Measurements from ENCODE around the gene COLEC11. TPM values are rescaled to one million over a fixed set of nuclear protein-coding genes. Genes with fewer than 3 reads are reported as not detected.
"Not testable (repeated sequence)": the region's sequence is repeated elsewhere in the genome, so short reads cannot be mapped to it uniquely, and the experiment has no call there.

The COLEC11 gene
- total RNA-seq, 1 experiment from 2014 or later = 0.39 TPM

GRCh38 chr2:3608373-3609278 lies 13.7 kb downstream of the COLEC11 start:
- H3K4me2 ChIP-seq (ENCODE audit: insufficient read depth, insufficient read length, low read length) = no peak overlapping the region
- no peak overlapping the region for H3K4me3 Mint-ChIP-seq
- no peak for DNase-seq
- no peaks in the 10 kb centered on the region for H4K20me1 ChIP-seq (ENCODE audit: control insufficient read depth, insufficient read depth, insufficient read length)
- no peaks in the 10 kb centered on the region for H3K4me1 ChIP-seq (ENCODE audit: insufficient read depth, low read length)
- no peak overlapping the region for H2BK12ac ChIP-seq (ENCODE audit: insufficient read length, low read depth, low read length)
- no peak overlapping the region for H3K23ac ChIP-seq (ENCODE audit: insufficient read length, low read depth, low read length)
- H3K23me2 ChIP-seq (ENCODE audit: insufficient read length, low read depth, low read length, poor library complexity, severe bottlenecking) = no peaks in the 10 kb centered on the region
- no peaks in the 10 kb centered on the region for H3K79me2 ChIP-seq (ENCODE audit: insufficient read depth, low read length)
- H4K91ac ChIP-seq (ENCODE audit: insufficient read length, low read depth, low read length) = no peak overlapping the region
- no peak overlapping the region for H2AK5ac ChIP-seq (ENCODE audit: insufficient read length, low read length)
- H2BK120ac ChIP-seq (ENCODE audit: low read depth, low read length, poor library complexity, severe bottlenecking) = no peak overlapping the region
- no peak for TF ChIP-seq CTCF (conservative IDR thresholded peaks at IDR 0.05)
- H3K27me3 ChIP-seq (ENCODE audit: insufficient read depth, low read length) = no peaks in the 10 kb centered on the region
- no peak overlapping the region for H4K8ac ChIP-seq (replicated peaks; ENCODE audit: insufficient read length, low read depth, low read length)
- no peak overlapping the region for H3K56ac ChIP-seq (ENCODE audit: insufficient read length, low read depth, low read length)
- H3K4me1 Mint-ChIP-seq = peaks cover 9 to 24% of the 10 kb centered on the region in 2 experiments; a peak in 3 of 4 replicates
- no peak overlapping the region for H4K5ac ChIP-seq (ENCODE audit: insufficient read length, low read depth, low read length)
- no peak overlapping the region for H3K27ac ChIP-seq (ENCODE audit: insufficient read length, low read depth, low read length)
- peaks cover 2 to 3% of the 10 kb centered on the region in 2 experiments; a peak in 4 of 5 replicates for H3K9me3 Mint-ChIP-seq
- H2BK5ac ChIP-seq (ENCODE audit: insufficient read length, low read length) = no peak overlapping the region
- no peaks in the 10 kb centered on the region for H3K79me1 ChIP-seq (ENCODE audit: insufficient read depth, low read depth, low read length, poor library complexity, severe bottlenecking)
- no CpG with 5 or more reads among the region's 19 CpGs for WGBS (ENCODE audit: extremely low coverage, insufficient read length, low lambda C conversion rate)
- H3K27ac Mint-ChIP-seq = no peak overlapping the region
- no peak overlapping the region for H3K4ac ChIP-seq (ENCODE audit: low read depth, low read length)
- no peak overlapping the region; the same call in 1 of the 2 replicates for H2BK15ac ChIP-seq (ENCODE audit: low read depth, low read length)
- H3K9me3 ChIP-seq (ENCODE audit: control insufficient read depth, low read depth, low read length) = no peaks in the 10 kb centered on the region
- no peak overlapping the region for H3T11ph ChIP-seq (ENCODE audit: low read length)
- peaks cover 0 to 3% (median 0%) of the 10 kb centered on the region in 3 experiments; a peak in 1 of 7 replicates for H3K36me3 Mint-ChIP-seq (ENCODE audit: insufficient read depth in 1 of 3, low read depth in 3 of 3)
- peaks cover 5% of the 10 kb centered on the region for H3K27me3 Mint-ChIP-seq (ENCODE audit: low read depth)
- H3K18ac ChIP-seq (ENCODE audit: insufficient read length, low read depth, low read length) = no peak overlapping the region
- no peak overlapping the region for H3K9ac ChIP-seq (ENCODE audit: extremely low read depth, insufficient read length, low read length)
- H2AFZ ChIP-seq (ENCODE audit: low read length) = no peak overlapping the region
- H3K14ac ChIP-seq (ENCODE audit: insufficient read depth, low read length) = no peak overlapping the region
- H2BK20ac ChIP-seq (ENCODE audit: low read depth, low read length, poor library complexity, severe bottlenecking) = no peak overlapping the region

GRCh38 chr2:3609279-3609673 lies 14.4 kb downstream of the COLEC11 start:
- H3T11ph ChIP-seq (ENCODE audit: low read length); H3K4me2 ChIP-seq (ENCODE audit: insufficient read depth, insufficient read length, low read length); H3K9ac ChIP-seq (ENCODE audit: extremely low read depth, insufficient read length, low read length); H4K8ac ChIP-seq (replicated peaks; ENCODE audit: insufficient read length, low read depth, low read length); H3K4me1 ChIP-seq (ENCODE audit: insufficient read depth, low read length); H3K4me3 Mint-ChIP-seq; H4K5ac ChIP-seq (ENCODE audit: insufficient read length, low read depth, low read length); H3K36me3 Mint-ChIP-seq (ENCODE audit: insufficient read depth in 1 of 3, low read depth in 3 of 3); H2BK12ac ChIP-seq (ENCODE audit: insufficient read length, low read depth, low read length); H3K27me3 ChIP-seq (ENCODE audit: insufficient read depth, low read length); H3K18ac ChIP-seq (ENCODE audit: insufficient read length, low read depth, low read length); H3K56ac ChIP-seq (ENCODE audit: insufficient read length, low read depth, low read length); H3K4ac ChIP-seq (ENCODE audit: low read depth, low read length); H3K27ac ChIP-seq (ENCODE audit: insufficient read length, low read depth, low read length); H3K27me3 Mint-ChIP-seq (ENCODE audit: low read depth); H3K9me3 ChIP-seq (ENCODE audit: control insufficient read depth, low read depth, low read length); H3K14ac ChIP-seq (ENCODE audit: insufficient read depth, low read length); H2AFZ ChIP-seq (ENCODE audit: low read length); H3K9me3 Mint-ChIP-seq; H2BK5ac ChIP-seq (ENCODE audit: insufficient read length, low read length); H2BK15ac ChIP-seq (ENCODE audit: low read depth, low read length); H3K23ac ChIP-seq (ENCODE audit: insufficient read length, low read depth, low read length); H2BK20ac ChIP-seq (ENCODE audit: low read depth, low read length, poor library complexity, severe bottlenecking); H3K79me2 ChIP-seq (ENCODE audit: insufficient read depth, low read length); H3K79me1 ChIP-seq (ENCODE audit: insufficient read depth, low read depth, low read length, poor library complexity, severe bottlenecking); H2BK120ac ChIP-seq (ENCODE audit: low read depth, low read length, poor library complexity, severe bottlenecking); H4K20me1 ChIP-seq (ENCODE audit: control insufficient read depth, insufficient read depth, insufficient read length); H3K23me2 ChIP-seq (ENCODE audit: insufficient read length, low read depth, low read length, poor library complexity, severe bottlenecking); H3K27ac Mint-ChIP-seq; H4K91ac ChIP-seq (ENCODE audit: insufficient read length, low read depth, low read length); DNase-seq; H2AK5ac ChIP-seq (ENCODE audit: insufficient read length, low read length): not testable (repeated sequence)
- peaks cover 9 to 21% of the 10 kb centered on the region in 2 experiments; a peak in 3 of 4 replicates for H3K4me1 Mint-ChIP-seq
- no CpG with 5 or more reads among the region's 4 CpGs for WGBS (ENCODE audit: extremely low coverage, insufficient read length, low lambda C conversion rate)

Data from H9 (cell line).